Testis (tissue), 3 donors: ENCODE data around the gene PPP2R2D. TPM values are rescaled to one million over a fixed set of nuclear protein-coding genes. Genes with fewer than 3 reads are reported as not detected.

Experiments used
- DNase-seq: peaks from one replicate; pipeline ENCODE4 v3.0.0-alpha.2; 2019
- H3K27ac ChIP-seq, 2 donors: fragments of 200-600 bp; sonication (generic); one replicate each; pipeline ENCODE4 v1.5.1; 2019
- H3K27me3 ChIP-seq: fragments of 200-600 bp; sonication (generic); one replicate; pipeline ENCODE4 v1.5.1; 2019
- H3K36me3 ChIP-seq: fragments of 200-600 bp; sonication (generic); one replicate; pipeline ENCODE4 v1.5.1; 2017; ENCODE audit warnings: low read depth; ENCODE audit errors: missing control alignments
- H3K4me1 ChIP-seq: fragments of 200-600 bp; sonication (generic); one replicate; pipeline ENCODE4 v1.5.1; 2019
- H3K4me3 ChIP-seq, 2 donors: fragments of 200-600 bp; sonication (generic); one replicate each; pipeline ENCODE4 v1.5.1; 2017 to 2019
- H3K9me3 ChIP-seq: fragments of 200-600 bp; sonication (generic); one replicate; pipeline ENCODE4 v1.5.1; 2017
- POLR2A ChIP-seq: fragments of 450-650 bp; IDR thresholded peaks from one replicate; pipeline ENCODE4 v1.6.1; 2017; ENCODE audit warnings: antibody characterized with exemption, mild to moderate bottlenecking, moderate library complexity
- WGBS, 2 donors: methylation state at CpG; one replicate each; pipeline ENCODE4 v1.1.5; 2018; 5-methylcytosine and 5-hydroxymethylcytosine counted together
- intact Hi-C: fragments of 100-400 bp; cut with DNase I; formaldehyde crosslinking; loops from one replicate; pipeline ENCODE4 v1.15.1; 2023; ENCODE audit warnings: low total_unique reads
- polyA plus RNA-seq: library from polyadenylated mRNA; stranded (reverse); fragments of 350-450 nt; fragmentation: Illumina TruSeq; extraction: RNeasy Lipid Tissue Mini Kit (QIAGEN cat#74804); gene quantifications from one replicate; pipeline ENCODE4 v1.2.3, GENCODE V29; 2014; ENCODE audit warnings: low read depth, low replicate concordance; ENCODE audit not compliant: insufficient read depth
- total RNA-seq, 2 donors: library from RNA; depleted of rRNA; stranded (reverse); fragments of >200 nt; gene quantifications; one replicate each; pipeline ENCODE4 v1.2.3, GENCODE V29; 2016
- TF ChIP-seq, protein P1 (sequence below), 3 experiments: fragments of 450-650 bp in 2 of 3; fragments of 200-600 bp in 1 of 3; sonication (generic) in 1 of 3; IDR thresholded peaks; one replicate each; pipeline ENCODE4 v1.5.1; 2016 to 2019; ENCODE audit warnings: antibody characterized with exemption in 3 of 3, mild to moderate bottlenecking in 2 of 3, moderate library complexity in 1 of 3

PPP2R2D gene
- total and polyA plus RNA-seq, 3 donors from 2014 or later, result 34.9 to 49.2 (median 48.5) TPM

DNA sequence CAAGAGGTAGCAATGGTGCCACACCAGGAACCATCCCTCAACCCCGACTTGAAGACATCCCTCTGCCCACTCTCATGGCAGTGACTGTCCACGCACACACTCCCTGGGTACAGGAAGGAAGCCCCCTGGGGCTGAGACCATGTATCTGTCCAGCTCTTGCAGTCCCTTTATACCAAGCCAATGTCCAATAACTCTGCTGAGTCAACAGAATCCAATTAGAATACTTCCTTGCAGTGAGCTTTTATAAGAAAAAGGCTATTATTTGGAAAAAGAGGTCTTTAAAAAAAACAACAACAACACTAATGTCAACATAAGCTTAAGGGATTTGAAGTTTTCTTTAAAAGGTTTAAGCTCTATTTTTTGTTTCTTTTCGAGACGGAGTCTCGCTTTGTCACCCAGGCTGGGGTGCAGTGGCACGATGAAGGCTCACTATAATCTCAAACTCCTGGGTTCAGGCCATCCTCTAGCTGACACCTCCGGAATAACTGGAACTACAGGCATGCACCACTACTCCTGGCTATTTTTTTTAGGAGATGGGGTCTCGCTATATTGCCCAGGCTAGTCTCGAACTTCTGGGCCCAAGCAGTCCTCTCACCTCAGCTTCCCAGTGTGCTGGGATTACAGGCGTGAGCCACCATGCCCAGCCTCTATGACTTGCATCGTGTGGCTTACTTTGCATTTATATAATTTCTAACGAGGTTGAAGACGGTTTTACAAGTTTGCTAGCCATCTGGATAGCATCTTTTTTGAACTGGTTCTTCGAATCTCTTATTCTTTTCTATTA, 73.4 kb downstream of the PPP2R2D start:
- H3K9me3 ChIP-seq, result no peaks in the 10 kb centered on the region
- no peak for DNase-seq
- TF ChIP-seq POLR2A, result no peak
- TF ChIP-seq, protein P1, sequence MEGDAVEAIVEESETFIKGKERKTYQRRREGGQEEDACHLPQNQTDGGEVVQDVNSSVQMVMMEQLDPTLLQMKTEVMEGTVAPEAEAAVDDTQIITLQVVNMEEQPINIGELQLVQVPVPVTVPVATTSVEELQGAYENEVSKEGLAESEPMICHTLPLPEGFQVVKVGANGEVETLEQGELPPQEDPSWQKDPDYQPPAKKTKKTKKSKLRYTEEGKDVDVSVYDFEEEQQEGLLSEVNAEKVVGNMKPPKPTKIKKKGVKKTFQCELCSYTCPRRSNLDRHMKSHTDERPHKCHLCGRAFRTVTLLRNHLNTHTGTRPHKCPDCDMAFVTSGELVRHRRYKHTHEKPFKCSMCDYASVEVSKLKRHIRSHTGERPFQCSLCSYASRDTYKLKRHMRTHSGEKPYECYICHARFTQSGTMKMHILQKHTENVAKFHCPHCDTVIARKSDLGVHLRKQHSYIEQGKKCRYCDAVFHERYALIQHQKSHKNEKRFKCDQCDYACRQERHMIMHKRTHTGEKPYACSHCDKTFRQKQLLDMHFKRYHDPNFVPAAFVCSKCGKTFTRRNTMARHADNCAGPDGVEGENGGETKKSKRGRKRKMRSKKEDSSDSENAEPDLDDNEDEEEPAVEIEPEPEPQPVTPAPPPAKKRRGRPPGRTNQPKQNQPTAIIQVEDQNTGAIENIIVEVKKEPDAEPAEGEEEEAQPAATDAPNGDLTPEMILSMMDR (IDR thresholded peaks at IDR 0.05), result no peak
- H3K27ac ChIP-seq, result no peak overlapping the region
- no peaks in the 10 kb centered on the region for H3K36me3 ChIP-seq
- 83 to 92% methylated on average over 14 of the region's 14 CpGs for WGBS, 2 donors
- intact Hi-C loops, result no loop called here
- peaks cover 16% of the 10 kb centered on the region for H3K4me1 ChIP-seq
- H3K27me3 ChIP-seq, result no peaks in the 10 kb centered on the region
- H3K4me3 ChIP-seq, result no peak overlapping the region

DNA sequence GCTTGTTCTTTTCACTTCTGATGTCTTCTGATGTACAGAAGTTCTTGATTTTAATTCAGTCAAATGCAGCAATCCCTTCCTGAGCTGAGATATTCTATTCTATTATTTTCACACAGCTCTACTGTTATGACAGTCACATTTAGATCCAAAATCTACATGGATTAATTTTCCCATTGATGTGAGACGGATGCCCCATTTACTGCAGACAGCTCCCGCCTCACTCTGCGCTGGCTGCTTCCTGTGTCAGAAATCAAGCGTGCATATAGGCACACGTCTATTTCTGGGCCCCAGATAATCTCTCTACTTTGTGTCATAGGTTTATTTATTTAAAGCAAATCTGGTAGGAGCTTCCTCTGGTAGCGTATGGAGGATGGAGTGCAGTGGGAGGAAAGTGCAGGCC, 74.2 kb downstream of the PPP2R2D start:
- no peaks in the 10 kb centered on the region for H3K27me3 ChIP-seq
- 88% methylated on average over 6 of the region's 6 CpGs for WGBS, 2 donors
- intact Hi-C loops, result no loop called here
- TF ChIP-seq, protein P1 (IDR thresholded peaks at IDR 0.05), result no peak
- TF ChIP-seq POLR2A, result no peak
- H3K4me3 ChIP-seq, result no peak overlapping the region
- no peak for DNase-seq
- H3K36me3 ChIP-seq, result no peaks in the 10 kb centered on the region
- H3K27ac ChIP-seq, result no peak overlapping the region
- H3K9me3 ChIP-seq, result no peaks in the 10 kb centered on the region
- peaks cover 23% of the 10 kb centered on the region for H3K4me1 ChIP-seq

DNA sequence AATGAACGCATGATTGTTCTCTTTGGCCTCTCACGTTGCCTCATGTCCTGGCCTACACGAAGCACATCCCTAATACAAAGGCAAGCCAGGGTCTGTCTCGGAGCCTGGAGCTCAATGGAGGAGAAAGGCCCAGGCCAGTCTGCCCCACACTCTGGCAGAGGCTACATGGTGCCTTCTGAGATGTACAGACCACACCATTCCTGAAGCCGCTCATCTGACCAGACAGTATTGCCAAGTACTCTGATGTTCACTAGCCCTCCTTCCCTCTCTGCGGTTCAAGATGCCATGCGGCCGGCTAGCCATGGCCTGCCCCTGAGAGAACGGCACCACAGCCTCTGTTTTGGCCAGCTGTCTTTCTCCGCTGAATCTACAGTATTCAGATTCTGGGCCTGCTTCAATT, 75.0 kb downstream of the PPP2R2D start:
- intact Hi-C loops, result no loop called here
- H3K36me3 ChIP-seq, result no peaks in the 10 kb centered on the region
- no peak overlapping the region for H3K4me3 ChIP-seq
- TF ChIP-seq, protein P1 (IDR thresholded peaks at IDR 0.05), result no peak
- no peak for TF ChIP-seq POLR2A
- no peaks in the 10 kb centered on the region for H3K27me3 ChIP-seq
- no peaks in the 10 kb centered on the region for H3K9me3 ChIP-seq
- peaks cover 26% of the 10 kb centered on the region for H3K4me1 ChIP-seq
- DNase-seq, result no peak
- no peak overlapping the region for H3K27ac ChIP-seq
- 93 to 95% methylated on average over 10 of the region's 10 CpGs for whole genome bisulfite sequencing, 2 donors

DNA sequence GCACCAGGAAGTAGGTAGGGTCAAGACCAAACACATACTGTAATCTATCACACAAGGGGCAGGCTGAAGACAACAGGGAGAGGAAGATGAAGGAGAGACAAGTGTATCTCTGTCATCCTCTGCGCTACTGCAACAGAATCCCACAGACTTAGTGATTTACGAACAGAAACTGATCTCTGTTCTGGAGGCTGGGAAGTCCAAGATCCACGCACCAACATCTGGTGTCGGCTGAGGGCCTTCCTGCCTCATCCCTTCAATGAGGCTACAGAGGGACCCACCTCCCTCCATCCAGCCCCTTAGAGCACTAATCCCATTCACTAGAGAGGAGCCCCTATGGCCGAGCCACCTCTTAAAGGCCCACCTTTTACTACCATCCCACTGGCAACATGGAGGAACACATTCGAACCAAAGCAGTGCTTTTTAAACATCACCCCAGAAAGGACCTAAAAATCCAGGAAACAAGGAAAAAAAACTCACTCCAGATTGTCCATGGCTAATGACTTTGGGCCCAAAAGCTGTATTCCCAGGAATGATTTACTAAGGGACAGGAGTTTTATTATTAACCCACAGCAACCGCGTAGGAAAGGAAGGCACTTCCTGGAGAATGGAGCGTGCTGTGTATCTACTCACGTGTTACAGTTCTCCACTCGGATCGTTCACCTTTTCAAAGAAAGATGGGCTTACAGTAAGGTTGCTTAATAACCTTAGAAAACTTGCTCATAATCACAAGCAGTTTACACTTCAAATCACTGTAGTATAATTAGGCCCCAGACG, 76.7 kb downstream of the PPP2R2D start:
- 80 to 86% methylated on average over 13 of the region's 13 CpGs for WGBS, 2 donors
- H3K4me1 ChIP-seq, result peaks cover 24% of the 10 kb centered on the region

More for the DNA sequence above, 76.7 kb downstream of the PPP2R2D start:
- Histone ChIP-seq H3K36me3 (no peaks in the 10 kb centered on the region), H3K4me3 (no peak overlapping the region), H3K27me3 (no peaks in the 10 kb centered on the region), H3K27ac (no peak overlapping the region), H3K9me3 (no peaks in the 10 kb centered on the region)
- DNase-seq, result no peak
- no peak for TF ChIP-seq POLR2A
- TF ChIP-seq, protein P1 (IDR thresholded peaks at IDR 0.05), result no peak
- intact Hi-C loops, result no loop called here
